Measurements from ENCODE around the gene C1QBP. TPM values are rescaled to one million over a fixed set of nuclear protein-coding genes. Genes with fewer than 3 reads are reported as not detected.

Gene C1QBP
- total RNA-seq = 97.0 TPM

GRCh38 chr17:5438716-5439445 lies at the start of gene C1QBP:
Gene C1QBP (minus strand): TSS chr17:5439155. CDS start chr17:5439073, 82 bp downstream.
- intact Hi-C loops (cut with DNase I) = no loop called here
- Histone ChIP-seq H3K27me3 (no peaks in the 10 kb centered on the region), H3K4me3 (peak within 1 kb of the TSS; percentile 84 to 89), H3K9me3 (no peaks in the 10 kb centered on the region), H3K36me3 (peaks cover 0 to 24% of the 10 kb centered on the region in 2 donors), H3K27ac (peak within 1 kb of the TSS; percentile 51), H3K4me1 (peaks cover 30% of the 10 kb centered on the region)
- DNase-seq (ENCODE audit: extremely low spot score in 2 of 2) = peak in 1 of 2 donors; percentile 87
- TF ChIP-seq POLR2AphosphoS5 (IDR thresholded peaks at IDR 0.05; ENCODE audit: insufficient read depth in 1 of 2, low read depth in 1 of 2) = peak; percentile 80 to 94
- TF ChIP-seq POLR2A (IDR thresholded peaks at IDR 0.05) = peak in 1 of 2 donors; percentile 40
- peak; percentile 98 for TF ChIP-seq CTCF (IDR thresholded peaks at IDR 0.05)

- Histone ChIP-seq H3K9me3 (no peaks in the 10 kb centered on the region), H3K27me3 (no peaks in the 10 kb centered on the region), H3K4me1 (peaks cover 31% of the 10 kb centered on the region), H3K36me3 (peaks cover 0 to 30% of the 10 kb centered on the region in 2 donors), H3K4me3 (no peak overlapping the region), H3K27ac (no peak overlapping the region)
- DNase-seq (ENCODE audit: extremely low spot score in 2 of 2) = no peak
- intact Hi-C loops (cut with DNase I) = no loop called here
- TF ChIP-seq POLR2AphosphoS5 (IDR thresholded peaks at IDR 0.05; ENCODE audit: insufficient read depth in 1 of 2, low read depth in 1 of 2) (no peak), POLR2A (IDR thresholded peaks at IDR 0.05) (no peak), CTCF (IDR thresholded peaks at IDR 0.05) (no peak)
Measured at GRCh38 chr17:5488752-5489151, 49.8 kb upstream of the C1QBP start.

GRCh38 chr17:5486206-5487124 lies 47.5 kb upstream of the C1QBP start, which contains the start of gene MIS12:
Gene MIS12 (plus strand): TSS chr17:5486566. CDS start chr17:5488863, 2,297 bp downstream.
- H3K27ac ChIP-seq = peak within 1 kb of the TSS; percentile 91
- intact Hi-C loops (cut with DNase I) = no loop called here
- peaks cover 0 to 46% of the 10 kb centered on the region in 2 donors for H3K36me3 ChIP-seq
- no peaks in the 10 kb centered on the region for H3K9me3 ChIP-seq
- peak within 1 kb of the TSS; percentile 77 to 94 for H3K4me3 ChIP-seq
- DNase-seq (ENCODE audit: extremely low spot score in 2 of 2) = peak; percentile 100
- no peaks in the 10 kb centered on the region for H3K27me3 ChIP-seq
- H3K4me1 ChIP-seq = peaks cover 31% of the 10 kb centered on the region
- TF ChIP-seq POLR2AphosphoS5 (IDR thresholded peaks at IDR 0.05; ENCODE audit: insufficient read depth in 1 of 2, low read depth in 1 of 2) = peak; percentile 88 to 97
- TF ChIP-seq CTCF (IDR thresholded peaks at IDR 0.05) = no peak
- TF ChIP-seq POLR2A (IDR thresholded peaks at IDR 0.05) = peak in 1 of 2 donors; percentile 65

- H3K4me1 ChIP-seq = peaks cover 31% of the 10 kb centered on the region
- H3K27ac ChIP-seq = peak within 1 kb of the TSS; percentile 91
- TF ChIP-seq POLR2A (IDR thresholded peaks at IDR 0.05) (peak in 1 of 2 donors; percentile 32), POLR2AphosphoS5 (IDR thresholded peaks at IDR 0.05; ENCODE audit: insufficient read depth in 1 of 2, low read depth in 1 of 2) (no peak)
- no peaks in the 10 kb centered on the region for H3K27me3 ChIP-seq
- no peaks in the 10 kb centered on the region for H3K9me3 ChIP-seq
- no peak for DNase-seq (ENCODE audit: extremely low spot score in 2 of 2)
- intact Hi-C loops (cut with DNase I) = no loop called here
- peak within 1 kb of the TSS; percentile 77 to 94 for H3K4me3 ChIP-seq
- peaks cover 0 to 52% of the 10 kb centered on the region in 2 donors for H3K36me3 ChIP-seq
Measured at GRCh38 chr17:5485270-5486205, 46.6 kb upstream of the C1QBP start, which contains the start of gene DERL2. Gene DERL2 (minus strand): TSS chr17:5486178. CDS start chr17:5486161, 17 bp downstream.

All from vagina (tissue), 2 donors.